Activated CD8-positive, alpha-beta memory T cell treated with anti-CD3 and anti-CD28 coated beads for 4 hours (primary cell): ENCODE data around the gene PGM1.

Source experiments
- DNase-seq, 2 donors: peaks; one replicate each; pipeline ENCODE4 v3.0.0-alpha.2; 2020; ENCODE audit warnings: low read depth in 2 of 2

PGM1 gene

DNA sequence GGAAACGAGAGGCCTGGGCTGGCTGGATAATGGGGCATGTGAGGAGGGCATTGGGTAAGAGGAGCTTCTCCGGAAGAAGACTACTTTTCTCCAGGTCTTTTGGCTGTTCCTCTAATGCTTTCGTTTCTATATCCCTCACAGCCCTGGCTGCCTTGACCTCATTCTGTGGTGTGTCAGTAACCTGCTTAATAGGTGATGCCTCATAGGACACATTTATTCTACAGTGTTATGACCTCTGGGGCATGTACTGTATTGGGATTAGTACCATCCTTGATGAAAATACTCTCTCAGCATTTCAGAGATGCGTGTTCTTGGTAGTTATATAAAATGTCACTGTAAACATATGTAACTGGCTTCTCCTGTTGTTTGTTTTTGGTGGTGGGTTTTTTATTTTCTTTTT is 40.1 kb downstream of the PGM1 start:
- no peak for DNase-seq

DNA sequence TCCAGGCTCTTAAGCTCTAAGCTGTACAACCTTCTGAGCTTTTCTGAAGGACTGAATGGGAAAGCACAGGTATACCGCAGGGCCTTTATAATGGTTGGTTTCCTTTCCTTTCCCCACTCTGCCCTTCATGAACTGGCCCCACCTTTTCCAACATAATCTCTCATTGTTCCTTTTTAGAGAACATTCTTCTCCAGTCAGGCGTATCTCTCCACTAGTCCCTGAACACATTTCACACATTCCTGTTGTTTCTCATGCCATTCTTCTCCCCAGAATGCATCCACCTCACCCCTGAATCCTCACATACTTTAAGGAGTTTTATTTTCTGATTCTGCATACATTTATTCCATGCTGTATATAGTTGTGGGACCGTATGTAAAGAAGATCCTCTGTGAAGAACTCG is 41.3 kb downstream of the PGM1 start:
- DNase-seq, result no peak

DNA sequence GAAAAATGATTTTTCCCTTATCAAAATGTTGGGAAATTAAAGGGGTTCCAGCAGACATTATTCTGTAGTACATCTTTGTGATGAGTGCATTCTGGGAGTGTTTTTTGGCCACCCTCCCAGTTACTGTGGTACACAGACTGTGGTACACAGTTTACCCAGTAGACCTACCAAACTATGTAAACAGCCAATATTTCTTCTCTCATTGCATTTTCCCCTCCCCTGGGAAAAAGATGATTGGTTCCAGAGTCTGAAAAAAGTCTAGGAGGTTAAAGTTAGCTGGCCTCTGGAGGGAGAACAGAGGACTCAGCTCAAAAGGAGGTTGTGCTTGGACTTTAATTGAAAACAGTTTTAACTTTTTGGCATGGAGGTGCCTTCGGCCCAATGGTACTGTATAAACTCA is 42.5 kb downstream of the PGM1 start:
- no peak for DNase-seq

DNA sequence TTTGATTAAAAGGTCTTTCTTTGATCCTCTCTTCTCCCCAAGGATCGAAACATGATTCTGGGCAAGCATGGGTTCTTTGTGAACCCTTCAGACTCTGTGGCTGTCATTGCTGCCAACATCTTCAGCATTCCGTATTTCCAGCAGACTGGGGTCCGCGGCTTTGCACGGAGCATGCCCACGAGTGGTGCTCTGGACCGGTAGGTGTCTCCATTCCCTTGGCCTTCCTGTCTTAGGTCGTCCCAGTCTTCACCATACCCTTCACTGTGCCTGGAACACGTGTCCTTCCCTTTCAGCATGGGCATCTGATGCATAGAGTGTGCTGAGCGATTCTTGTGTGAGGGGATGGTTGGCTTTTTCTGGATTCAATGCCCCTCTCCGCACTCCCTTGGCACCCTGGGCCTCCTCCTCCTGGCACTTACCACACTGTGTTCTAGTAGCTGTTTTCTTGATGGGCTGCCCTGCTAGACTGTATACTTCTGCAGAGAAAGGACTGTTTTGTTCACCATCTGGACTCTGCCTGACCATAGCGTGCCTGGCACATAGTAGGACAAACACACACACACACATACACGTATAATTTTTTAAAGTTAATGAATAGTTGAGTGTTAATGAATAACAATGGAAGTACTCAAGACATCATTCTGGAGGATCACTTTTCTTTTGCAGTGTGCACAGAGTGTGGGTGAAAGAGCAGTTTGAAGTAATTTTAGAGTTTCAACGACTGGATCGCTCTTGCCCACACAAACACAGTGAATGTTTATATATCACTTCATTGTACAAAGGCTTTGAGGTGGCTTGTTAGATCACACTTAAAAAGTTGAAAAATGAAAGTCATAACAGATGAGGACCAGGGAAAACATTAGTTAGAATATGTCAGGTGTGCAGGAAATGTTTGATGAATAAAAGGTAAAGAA is 43.2 kb downstream of the PGM1 start:
- DNase-seq, result no peak

DNA sequence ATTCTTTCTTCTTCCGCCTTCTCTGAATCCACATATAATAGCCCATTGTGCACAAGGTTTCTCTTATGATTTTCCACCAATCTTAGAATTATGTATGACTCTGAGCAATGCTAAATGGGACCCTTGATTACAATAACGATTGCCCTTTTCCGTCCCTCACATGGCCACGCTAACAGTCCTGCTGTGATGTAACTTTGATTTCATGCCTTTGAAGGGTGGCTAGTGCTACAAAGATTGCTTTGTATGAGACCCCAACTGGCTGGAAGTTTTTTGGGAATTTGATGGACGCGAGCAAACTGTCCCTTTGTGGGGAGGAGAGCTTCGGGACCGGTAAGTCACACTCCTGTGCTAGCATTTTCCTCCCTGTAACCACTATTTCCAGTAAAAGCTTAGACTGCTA is 45.3 kb downstream of the PGM1 start:
- DNase-seq, result no peak

DNA sequence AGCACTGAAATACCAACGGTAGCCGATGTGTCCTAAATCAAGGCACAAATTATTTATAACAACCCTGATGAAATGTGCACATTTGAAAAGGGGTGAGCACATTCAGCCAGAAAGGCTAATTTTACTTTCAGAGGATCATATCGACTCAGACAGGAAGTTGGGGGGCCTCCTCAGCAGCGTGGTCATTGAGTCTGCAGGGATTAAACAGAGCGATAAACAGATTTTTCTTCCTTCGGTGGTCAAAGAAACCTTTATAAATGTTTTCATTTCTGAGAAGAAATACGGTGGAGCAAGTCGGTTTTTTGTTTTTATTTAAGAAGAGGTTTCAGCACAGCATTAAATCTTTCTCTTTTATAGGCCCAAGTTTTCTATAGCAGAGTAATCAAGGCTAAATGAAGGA is 45.7 kb downstream of the PGM1 start:
- DNase-seq, result no peak

DNA sequence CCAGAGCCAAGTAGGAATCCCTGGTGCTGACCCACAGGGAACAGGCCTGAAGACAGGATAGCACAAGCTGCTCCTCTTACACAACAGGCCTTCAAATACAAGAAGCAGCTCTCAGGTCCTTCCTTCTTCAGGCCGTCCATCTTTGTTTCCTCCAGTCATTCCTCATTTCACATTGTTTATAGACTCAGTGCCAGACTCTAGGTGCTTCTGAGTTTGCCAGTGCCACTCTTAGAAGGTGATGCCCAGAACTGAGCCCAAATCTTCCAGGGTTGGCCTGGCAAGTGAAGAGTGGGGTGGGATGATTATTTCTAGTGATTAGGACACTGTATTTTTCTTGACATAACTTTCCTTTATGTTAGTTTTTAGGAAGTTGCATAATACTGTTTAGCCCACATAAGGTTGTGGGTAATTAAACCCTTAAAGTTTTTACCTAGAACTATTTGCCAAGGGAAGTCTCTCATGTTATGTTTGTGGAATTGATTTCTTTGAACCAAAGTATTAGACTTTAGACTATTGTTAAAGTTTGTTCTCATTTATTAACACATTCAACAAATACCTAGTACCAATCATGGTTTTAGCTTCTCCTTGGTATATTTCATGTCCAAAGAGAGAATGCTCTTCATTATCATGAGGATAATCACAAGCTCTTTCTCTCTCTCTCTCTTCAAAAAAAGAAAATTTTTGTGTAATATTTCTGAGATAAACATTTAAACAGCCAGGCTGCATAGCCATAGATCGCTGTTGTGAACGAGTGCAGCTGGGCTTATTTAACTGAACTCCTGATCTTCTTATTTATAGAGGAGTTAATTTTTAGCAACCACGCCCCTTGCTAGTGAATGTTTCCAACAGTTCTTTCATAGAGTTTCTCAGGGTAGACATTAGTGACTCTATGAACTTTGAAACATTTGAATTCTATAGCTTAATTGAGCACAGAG is 47.7 kb downstream of the PGM1 start:
- DNase-seq, result no peak

DNA sequence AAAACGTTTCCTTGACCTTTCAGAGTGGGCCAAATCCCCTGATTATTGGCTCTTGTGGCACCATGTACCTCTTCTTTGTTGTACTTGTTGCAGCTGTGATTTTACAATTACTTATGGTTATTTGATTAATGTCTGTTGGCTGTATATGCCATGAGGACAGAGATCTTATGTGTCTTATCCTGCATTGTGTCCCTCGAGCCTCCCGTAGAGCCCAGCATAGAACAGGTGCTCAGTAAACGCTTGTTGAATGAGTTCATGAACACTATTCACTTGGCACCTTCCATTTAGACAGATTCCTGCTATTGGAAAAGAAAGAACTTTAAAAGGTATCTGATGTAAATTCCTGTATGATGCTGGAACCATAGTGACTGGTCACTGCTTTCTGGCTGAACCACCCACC is 48.4 kb downstream of the PGM1 start:
- no peak for DNase-seq

DNA sequence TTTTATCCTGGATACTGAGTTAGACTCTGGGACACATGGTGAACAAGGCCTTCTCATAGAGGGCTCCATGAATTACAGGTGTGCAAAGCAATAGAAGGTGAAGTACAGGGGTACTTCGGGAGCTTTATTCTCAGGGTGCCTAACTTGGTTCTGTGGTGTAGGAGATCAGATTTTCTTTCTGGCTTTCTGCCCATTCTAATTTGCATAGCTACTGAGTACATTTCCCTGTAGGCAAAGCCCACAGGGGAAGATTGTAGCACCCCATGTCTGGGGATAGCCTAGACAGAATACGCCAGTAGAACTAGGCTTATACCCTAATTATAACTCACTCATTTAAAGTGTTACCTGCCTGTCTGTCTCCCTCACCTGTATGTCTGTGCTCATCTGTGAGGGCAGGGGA is 49.7 kb downstream of the PGM1 start:
- no peak for DNase-seq

DNA sequence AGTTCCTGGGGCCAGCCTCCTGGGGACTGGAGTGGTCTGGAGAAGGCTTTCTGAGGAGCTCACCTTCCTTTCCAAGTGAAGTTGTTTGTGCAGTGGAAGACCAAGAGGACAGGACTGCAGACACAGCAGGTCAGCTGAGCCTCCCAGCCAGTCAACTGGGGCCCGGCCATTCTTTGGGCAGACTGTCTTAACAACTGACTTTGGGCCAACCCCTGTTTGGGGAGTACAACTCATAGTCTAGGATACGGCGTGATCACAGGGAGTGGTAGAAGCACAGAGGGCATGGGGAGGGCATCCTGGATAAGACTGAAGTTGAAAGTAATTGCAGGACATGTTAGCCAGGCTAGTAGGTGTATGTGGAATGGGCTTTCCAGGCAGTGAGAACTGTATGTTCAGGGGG is 50.3 kb downstream of the PGM1 start:
- DNase-seq, result no peak

DNA sequence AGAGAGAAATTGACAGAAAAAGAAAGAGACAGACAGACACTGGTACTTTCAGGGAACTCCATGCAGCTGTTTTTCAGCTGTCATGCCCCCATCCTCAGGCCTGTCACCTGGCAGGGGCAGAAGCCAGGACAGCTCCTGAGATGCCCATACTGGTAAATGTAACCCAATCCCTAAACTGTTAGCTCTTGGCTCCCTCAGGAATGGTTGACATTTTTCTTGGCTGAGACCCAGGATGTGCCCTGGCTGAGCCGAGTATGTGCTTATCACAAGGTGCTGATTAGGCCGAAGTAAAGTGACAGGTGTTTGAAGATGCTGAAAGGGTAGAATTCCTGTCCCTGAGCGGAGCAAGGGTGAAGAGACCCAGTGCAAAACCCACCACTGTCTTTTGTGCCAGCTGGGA is 50.7 kb downstream of the PGM1 start:
- DNase-seq, result no peak

DNA sequence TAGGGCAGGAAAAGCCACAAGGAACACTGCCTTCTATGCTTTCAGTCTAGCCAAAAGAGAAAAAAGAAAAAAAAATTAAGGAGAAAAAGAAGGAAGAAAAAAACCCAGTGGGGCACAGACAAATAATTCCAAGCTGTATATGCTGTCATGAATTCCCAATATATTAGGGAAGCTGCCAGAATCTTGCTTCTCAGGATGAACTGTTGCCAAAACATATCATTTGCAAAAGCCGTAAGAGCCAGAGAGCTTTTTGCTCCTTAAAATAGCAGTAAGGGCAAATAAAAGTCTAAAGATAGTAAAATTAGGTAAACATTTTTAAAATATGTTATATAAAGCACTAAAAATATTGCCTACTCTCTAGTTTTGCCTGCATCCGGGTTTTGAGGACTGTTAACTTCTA is 52.1 kb downstream of the PGM1 start:
- DNase-seq, result no peak

DNA sequence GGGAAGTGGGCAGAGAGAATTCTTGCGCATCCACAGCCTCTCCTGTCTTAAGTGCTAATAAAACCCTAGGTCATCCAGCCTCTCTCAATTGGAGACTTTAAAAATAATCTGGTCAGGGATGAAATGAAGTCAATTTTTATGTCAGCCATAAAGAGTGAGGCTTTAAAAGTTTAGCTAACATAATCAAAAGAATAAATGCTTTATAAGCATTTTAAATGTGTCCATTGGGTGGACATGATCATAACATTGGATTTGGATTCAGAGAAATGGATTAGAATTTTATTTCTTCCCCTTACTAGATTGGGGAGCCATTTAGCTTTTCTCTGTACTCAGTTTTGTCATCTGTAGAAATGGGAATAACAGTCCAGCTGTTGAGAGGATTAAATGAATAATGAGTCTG is 55.5 kb downstream of the PGM1 start:
- DNase-seq, result no peak

DNA sequence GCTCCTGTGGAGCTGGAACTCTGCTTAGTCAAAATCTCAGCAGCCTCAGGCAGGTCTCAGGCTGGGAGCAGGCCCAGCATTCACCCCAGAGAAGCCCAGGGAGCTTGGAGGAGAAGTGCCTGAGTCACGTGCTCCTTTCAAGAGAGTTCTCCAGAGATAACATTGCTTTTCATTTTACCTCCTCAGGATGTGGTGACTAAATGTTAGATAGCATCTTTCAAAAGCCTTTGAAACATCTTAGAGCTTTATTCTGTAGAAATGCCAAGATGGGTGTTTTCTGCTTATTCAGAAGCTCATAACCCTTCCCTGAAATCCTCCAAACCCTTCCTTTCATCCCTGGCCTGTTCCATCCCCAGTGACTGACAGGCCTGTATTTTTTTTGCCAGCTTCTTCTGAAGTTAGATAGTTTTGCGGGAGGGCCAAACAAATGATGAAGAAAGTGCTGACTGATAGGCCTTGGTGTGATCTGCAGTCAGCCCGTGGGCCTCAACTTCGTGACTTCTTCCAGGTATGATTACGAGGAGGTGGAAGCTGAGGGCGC is 58.0 kb downstream of the PGM1 start:
- no peak for DNase-seq

DNA sequence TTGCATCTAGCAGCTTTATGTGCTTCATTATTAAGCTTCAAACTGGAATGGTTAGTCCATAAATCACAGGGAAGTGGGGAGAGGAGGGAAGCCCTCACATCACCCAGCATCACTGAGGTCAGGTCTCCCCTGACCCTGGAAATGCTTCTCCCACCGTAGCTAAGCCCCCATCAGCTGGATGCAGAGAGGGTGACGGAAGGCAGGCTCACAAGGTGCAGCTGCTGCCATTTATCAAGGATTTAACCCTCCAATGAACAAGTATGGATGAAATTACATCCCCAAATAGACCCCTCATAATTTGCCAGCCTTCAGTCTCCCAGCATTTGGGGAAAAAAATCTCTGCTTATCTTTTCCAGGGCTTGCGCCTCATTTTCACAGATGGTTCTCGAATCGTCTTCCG is 60.8 kb downstream of the PGM1 start:
- DNase-seq, result no peak

DNA sequence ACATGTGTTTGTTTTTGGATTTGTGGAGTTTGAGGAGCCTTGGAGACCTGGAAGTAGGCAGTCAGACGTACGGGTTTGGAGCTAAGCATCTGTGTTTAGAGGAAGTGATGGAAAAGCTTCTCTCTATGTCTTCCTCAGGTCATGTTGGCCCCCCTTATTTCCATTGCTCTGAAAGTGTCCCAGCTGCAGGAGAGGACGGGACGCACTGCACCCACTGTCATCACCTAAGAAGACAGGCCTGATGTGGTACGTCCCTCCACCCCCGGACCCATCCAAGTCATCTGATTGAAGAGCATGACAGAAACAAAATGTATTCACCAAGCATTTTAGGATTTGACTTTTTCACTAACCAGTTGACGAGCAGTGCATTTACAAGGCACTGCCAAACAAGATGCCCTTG is 66.2 kb downstream of the PGM1 start:
- DNase-seq, result no peak

DNA sequence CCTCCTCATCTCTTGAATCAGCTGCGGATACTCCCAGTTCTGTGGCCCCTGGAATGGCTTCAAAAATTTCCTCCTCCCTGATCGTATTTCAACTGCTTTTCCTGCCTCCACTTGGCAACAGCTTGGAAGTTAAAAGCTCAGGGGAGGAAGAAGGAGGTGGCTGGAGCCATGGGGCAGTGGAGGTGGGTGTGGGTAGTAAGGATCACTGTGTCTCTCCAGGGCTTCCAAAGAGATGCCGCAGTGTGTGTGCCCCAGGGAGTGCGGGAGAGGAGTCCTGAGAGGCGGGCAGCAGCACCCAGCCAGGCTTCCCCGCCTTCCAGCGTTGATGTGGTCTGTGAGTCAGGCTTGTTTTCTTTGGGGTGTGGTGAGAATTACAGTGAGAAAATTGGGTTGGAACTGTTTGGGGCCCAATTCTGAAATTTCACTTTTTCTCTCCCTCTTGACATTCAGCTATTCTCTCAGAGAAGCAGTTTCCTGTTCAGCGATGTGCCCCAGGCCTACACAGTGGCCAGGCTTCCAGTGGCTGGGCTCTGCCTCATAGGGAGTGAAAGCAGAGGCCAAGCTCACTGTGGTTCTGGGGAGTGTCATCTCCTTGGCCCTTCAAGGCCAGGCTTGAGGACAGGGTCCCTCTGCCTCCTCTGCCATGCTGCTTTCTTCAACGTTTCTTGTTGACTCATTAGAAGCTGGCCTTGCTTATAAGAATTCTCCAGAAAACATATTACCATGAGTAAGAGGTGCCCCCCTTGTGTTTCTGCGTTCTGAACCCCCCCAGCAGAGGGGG is 69.0 kb downstream of the PGM1 start:
- DNase-seq, result no peak

DNA sequence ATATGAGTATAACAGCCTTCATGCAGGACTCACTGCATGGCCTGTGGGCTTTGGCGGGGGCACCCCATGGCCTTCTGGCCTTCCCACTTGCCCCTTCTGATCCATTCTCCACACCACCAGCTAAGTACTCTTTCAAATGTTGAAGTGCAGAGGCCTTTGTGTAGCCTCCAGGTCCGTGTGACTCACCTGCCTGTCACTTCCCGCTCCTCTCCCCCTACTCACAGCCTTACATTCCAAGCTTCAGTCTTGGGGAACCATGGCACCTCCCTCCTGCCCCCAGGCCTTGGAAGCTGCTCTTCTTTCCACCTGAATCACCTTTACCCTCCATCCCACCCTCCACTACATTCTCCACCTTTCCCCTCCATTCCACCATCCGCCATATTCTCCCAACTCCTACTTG is 69.6 kb downstream of the PGM1 start:
- no peak for DNase-seq

DNA sequence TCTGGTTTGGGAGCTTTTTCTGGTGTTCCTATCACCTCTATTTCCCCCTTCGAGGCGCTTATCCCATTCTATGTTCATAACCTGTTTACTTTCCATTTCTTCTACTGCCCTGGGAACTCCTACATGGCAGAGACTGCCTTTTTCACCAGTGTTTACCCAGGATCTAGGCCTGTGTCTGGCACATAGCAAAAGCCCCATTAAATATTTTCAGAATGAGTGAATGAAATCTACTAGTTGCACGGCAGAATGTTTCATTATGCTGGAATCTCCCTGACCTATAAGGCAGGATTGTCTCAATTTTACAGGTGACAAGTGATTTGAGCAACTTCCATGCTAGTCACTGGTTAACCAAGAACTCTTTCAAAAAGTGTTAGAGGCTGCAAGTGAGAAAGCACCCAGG is 70.1 kb downstream of the PGM1 start:
- no peak for DNase-seq

DNA sequence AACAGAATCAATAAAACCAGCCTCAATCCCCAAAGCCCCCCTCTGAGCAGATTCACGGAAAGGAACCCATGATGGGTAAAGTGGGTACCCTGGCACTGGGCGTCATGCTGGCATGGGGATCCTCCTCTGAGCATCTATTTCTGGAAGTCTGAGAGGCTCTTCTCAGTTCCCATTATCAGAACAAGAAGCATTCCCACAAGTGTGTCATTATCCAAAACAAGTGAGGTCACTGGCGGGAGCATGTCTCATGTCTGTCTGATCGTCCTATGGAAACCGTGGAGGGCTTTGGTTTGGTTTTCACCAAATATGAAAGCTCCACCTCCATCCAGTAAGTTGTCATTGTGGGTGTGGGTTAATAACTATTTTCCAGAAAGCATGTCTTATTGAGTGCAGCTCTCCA is 70.7 kb downstream of the PGM1 start:
- DNase-seq, result no peak

DNA sequence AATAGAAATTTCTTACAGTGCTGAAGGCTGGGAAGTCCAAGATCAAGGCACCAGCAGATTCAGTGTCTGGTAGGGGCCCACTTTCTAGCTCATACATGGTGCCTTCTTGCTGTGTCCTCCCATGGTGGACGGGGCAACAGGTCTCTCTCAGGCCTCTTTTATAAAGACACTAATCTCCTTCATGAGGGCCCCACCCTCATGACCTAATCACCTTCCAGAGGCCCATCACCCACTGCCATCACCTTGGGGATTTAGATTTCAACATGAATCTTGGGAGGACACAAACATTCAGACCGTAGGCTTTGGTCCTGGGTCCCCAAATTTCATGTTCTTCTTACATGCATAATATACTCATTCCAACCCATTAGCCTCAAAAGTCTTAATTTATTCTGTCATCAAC is 71.5 kb downstream of the PGM1 start:
- DNase-seq, result no peak

DNA sequence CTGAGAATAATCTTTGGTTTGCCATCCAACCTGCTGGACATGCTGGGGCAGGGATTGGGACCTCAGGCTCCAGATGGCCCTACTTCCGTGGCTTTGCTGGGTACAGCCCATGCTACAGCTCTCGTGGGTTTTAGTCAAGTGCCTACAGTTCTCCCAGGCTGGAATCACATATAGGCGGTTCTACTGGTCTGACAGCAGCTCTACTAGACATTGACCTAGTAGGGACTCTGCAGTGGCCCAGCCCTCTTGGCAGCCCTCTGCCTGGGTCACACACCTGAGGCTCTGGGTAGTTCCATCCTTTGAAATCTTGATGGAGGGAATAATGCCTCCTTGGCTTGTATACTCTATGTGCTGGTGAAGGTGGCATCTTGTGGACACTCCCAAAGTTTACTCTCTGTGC is 72.2 kb downstream of the PGM1 start:
- DNase-seq, result no peak
